SK-N-SH treated with all-trans-retinoic acid at 6 μM for 48 hours (cell line): ENCODE measurements around the gene HCK.

ENCODE experiments used
- OSR1 ChIP-seq: fragments of 250-450 bp; sonication (Bioruptor Pico); IDR thresholded peaks from 2 replicates; pipeline ENCODE4 v1.8.0; 2022; ENCODE audit warnings: moderate library complexity, mild to moderate bottlenecking, inconsistent platforms
- ZFP3 ChIP-seq: fragments of 250-450 bp; sonication (Bioruptor Pico); IDR thresholded peaks from 2 replicates; pipeline ENCODE4 v1.5.0; 2020; ENCODE audit warnings: mild to moderate bottlenecking, moderate library complexity
- ZFP30 ChIP-seq: fragments of 450-650 bp; formaldehyde crosslinking; IDR thresholded peaks from 2 replicates; pipeline ENCODE4 v1.5.0; 2022; ENCODE audit warnings: mild to moderate bottlenecking, moderate library complexity
- ZNF70 ChIP-seq: fragments of 450-650 bp; formaldehyde crosslinking; IDR thresholded peaks from 2 replicates; pipeline ENCODE4 v1.5.0; 2020; ENCODE audit warnings: mild to moderate bottlenecking, moderate library complexity

- TF ChIP-seq OSR1: no peak
- TF ChIP-seq ZFP30 (CRISPR knock-in tag): no peak
- TF ChIP-seq ZNF70: no peak
- TF ChIP-seq ZFP3 (CRISPR knock-in tag): no peak
Observed at GRCh38 chr20:32013326-32013725, 38.7 kb upstream of the HCK start.
